Right kidney (tissue), 1 donor: Measurements from ENCODE around the gene NUP155.
"Not testable (repeated sequence)": the region's sequence is repeated elsewhere in the genome, so short reads cannot be mapped to it uniquely, and the experiment has no call there.

Experiments
- DNase-seq: peaks from one replicate; pipeline ENCODE4 v3.0.0-alpha.2; 2016

The NUP155 gene

GRCh38 chr5:37283214-37283820 is 87.6 kb downstream of the NUP155 start:
- DNase-seq = no peak

DNA sequence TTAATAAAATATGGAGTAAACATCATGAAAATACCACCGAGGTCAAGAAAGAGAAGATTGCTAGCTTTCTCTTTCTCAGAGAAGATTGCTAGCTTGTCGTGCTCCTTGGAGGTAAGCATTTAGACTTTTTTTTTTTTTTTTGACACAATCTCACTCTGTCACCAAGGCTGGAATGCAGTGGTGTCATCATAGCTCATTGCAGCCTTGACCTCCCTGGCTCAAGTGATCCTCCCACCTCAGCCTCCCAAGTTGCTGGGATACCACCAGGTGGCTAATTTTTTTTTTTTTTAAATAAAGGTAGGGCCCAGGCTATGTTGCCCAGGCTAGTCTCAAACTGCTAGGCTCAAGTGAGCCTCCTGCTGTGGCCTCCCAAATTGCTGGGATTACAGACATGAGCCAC is 95.4 kb downstream of the NUP155 start:
- DNase-seq = no peak

DNA sequence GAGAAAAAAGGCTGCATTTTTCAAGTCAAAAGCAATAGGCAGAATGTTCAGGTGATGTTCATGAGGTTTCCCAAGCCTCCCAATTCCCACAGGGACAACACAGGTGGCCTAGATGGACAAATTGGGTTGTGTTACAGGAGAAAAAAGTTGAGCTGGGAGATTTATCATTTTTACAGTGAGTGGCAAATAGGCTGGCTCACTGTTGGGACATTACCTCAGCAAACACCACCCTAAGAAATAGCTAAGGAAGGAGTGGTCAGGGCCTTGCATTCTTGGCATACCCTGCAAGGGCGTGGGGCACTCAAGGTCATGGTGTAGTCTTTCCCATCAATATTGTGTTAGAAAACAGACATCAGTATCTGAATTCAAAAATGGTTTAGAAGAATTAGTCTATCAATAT is 98.4 kb downstream of the NUP155 start:
- no peak for DNase-seq

GRCh38 chr5:37268100-37268499 is 102.8 kb downstream of the NUP155 start:
- DNase-seq = not testable (repeated sequence)

- no peak for DNase-seq
These were observed 115.0 kb downstream of the NUP155 start for GRCh38 chr5:37255774-37256358.

DNA sequence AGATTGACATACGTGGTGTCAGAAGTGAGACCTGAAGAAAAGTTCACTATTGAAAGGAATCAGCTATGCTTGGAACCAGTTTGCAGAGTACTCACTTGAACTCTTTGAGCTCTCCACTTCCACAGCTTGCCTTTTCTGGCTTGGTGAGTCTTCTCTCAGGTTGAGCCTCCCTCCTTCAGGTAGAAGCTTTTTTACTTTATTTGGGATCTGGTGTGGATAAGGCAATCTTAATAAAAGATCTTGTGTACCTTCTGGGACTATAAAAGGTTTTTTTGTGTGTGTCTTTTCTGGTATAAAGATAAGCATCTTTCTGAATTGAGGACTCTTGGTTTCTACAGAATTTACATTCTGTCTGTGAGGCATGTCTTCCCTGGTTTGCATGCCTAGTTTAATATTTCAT is 116.3 kb downstream of the NUP155 start:
- no peak for DNase-seq

DNA sequence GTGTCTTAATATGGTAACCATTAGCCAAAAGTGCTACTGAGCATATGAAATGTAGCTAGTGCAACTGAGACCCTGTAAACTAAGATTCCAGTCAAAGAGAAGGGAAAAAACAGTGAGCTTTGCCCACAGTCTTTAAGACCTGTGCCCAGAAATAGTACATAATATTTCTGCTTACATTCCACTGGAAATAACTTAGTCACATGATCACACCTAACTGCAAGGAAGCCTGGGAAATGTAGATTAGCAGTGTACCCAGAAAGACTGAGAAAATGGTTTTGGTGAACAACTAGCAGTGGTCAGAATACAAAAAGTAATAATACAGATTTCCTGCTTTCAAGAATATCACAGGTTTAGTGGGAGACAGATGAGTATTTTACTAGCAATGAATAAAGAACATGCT is 119.2 kb downstream of the NUP155 start:
- no peak for DNase-seq

DNA sequence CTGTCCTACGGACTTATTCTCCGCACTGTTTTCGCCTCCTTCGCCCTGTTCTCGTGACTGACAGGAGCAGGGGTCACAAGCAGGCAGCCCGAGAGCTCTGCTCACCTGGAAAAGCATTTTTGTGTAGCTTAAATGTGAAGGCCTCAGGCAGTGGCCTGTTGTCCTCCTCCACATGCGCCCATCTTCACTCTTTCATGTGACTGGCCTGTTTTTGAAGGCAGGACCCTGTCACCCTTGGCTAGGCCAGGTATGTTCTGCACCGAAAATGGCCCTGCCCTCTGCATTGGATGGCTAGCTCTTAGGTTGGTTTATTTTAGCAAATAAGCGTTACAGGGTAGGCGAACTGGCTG is 121.1 kb downstream of the NUP155 start:
- DNase-seq = no peak

DNA sequence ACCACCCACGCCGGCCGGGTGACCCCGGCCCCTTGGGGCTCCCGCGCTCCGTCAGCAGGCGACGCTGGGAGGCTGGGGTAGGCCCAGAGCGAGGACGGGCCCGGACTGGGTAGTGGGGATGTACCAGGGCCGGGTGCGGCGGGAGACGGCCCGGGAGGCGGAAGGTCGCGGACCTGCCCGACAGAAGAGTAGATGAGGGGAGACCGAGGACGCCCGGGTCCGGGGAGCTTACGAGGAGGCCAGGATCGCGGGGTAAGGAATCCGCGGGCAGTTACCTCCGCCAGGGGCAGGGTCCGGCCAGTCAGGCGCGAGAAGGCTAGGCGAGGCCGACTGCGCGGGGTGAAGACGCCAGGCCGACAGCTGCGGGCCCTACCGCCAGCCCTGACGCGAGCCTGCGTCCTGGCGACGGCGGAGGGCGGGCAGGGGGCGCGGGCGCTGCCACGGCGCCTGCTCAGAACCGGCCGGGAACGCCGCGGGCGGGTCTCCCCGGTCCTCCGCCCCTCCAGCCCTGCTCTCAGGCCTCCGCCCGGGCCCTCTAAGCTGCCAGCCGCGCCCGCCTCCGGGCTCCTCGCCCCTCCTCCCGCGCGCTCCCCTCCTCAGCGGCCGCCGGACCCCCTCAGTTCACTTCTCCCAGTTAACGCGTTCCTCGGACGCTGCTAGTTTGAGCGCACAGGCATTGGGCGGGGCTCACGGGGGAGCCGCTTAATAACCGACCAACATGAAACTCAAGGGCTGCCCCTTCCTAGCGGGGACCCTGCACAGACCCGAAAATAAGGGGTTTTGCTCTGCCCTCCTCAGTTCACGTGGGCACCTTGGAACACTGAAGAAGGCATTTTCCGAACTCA is 121.7 kb downstream of the NUP155 start, which contains the start of gene CPLANE1:
Gene CPLANE1 (minus strand): TSS at position 407 of the 845 bp plus-strand sequence. CDS start 1,678 bp downstream, outside the sequence.
- peak; percentile 94 for DNase-seq

DNA sequence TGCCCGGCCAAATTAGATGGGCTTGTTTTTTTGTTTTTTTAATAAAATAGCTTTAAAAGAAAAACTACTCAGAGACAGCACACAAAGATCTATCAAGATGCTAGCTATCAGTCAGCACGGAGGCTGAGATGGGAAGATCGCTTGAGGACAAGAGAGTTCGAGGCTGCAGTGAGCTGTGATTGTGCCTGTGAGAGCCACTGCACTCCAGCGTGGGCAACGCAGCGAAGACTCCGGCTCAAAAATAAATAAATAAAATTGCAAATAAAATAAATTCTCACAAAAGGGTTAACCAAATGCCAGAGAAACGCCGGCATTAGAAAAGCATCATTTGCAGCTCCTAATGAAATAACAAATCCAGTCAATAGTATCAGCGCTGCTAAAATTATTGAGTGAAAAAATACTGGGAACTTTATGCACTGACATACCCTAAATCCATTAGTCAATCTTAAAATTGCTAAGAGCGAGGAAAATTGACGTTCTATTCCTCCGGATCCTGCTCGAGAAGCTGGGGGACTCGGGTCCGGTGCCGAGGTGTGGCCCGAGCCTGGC is 122.4 kb downstream of the NUP155 start:
- DNase-seq = no peak

GRCh38 chr5:37247496-37247895 is 123.4 kb downstream of the NUP155 start:
- DNase-seq = no peak

GRCh38 chr5:37247036-37247435 is 123.9 kb downstream of the NUP155 start:
- no peak for DNase-seq
